A673 (cell line): ENCODE results near the gene NRXN3.

Source experiments
- EZH2 ChIP-seq: fragments of 200-600 bp; sonication (generic); IDR thresholded peaks from 2 replicates; pipeline ENCODE4 v1.6.1; 2017; ENCODE audit warnings: borderline replicate concordance, low read depth, mild to moderate bottlenecking, mixed read lengths, antibody characterized with exemption, low read length; ENCODE audit not compliant: poor library complexity, severe bottlenecking
- TF ChIP-seq, protein P1 (sequence below): fragments of 300-800, 200-600 bp; sonication (generic); conservative IDR thresholded peaks from 2 replicates; pipeline ENCODE4 v1.5.1; 2017; ENCODE audit warnings: low read depth, mild to moderate bottlenecking, antibody characterized with exemption, low read length, moderate library complexity, mixed read lengths

DNA sequence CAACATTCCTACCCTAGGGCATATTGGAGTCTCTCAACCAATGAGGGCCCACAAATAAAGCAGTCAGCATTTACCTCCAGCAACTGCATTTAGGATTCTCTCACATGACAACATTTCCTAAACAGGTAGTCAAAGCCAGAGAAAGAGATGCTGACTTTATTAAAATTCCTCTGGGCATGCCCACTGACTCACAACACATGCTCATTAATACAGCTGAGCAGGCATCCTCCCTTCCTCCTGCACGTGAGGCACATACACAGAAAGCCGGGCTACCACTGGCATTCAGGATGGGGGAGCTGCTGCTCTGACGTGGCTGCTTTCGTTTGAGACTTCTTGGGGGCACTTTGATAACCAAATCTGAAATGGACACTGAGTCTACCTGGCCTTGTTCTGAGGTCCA, 174.1 kb downstream of the NRXN3 start:
- TF ChIP-seq EZH2 = no peak
- TF ChIP-seq, protein P1, sequence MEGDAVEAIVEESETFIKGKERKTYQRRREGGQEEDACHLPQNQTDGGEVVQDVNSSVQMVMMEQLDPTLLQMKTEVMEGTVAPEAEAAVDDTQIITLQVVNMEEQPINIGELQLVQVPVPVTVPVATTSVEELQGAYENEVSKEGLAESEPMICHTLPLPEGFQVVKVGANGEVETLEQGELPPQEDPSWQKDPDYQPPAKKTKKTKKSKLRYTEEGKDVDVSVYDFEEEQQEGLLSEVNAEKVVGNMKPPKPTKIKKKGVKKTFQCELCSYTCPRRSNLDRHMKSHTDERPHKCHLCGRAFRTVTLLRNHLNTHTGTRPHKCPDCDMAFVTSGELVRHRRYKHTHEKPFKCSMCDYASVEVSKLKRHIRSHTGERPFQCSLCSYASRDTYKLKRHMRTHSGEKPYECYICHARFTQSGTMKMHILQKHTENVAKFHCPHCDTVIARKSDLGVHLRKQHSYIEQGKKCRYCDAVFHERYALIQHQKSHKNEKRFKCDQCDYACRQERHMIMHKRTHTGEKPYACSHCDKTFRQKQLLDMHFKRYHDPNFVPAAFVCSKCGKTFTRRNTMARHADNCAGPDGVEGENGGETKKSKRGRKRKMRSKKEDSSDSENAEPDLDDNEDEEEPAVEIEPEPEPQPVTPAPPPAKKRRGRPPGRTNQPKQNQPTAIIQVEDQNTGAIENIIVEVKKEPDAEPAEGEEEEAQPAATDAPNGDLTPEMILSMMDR = no peak
